Measurements from ENCODE around the gene ADAMTS2.

ADAMTS2 gene

GRCh38 chr5:179167871-179168451 is 177.3 kb downstream of the ADAMTS2 start:
- in situ Hi-C loops (cut with HindIII; ENCODE audit: low sequenced_read_pairs): no loop called here

GRCh38 chr5:179166886-179167841 is 178.1 kb downstream of the ADAMTS2 start:
- in situ Hi-C loops (cut with HindIII; ENCODE audit: low sequenced_read_pairs): no loop called here

GRCh38 chr5:179166171-179166885 is 178.9 kb downstream of the ADAMTS2 start:
- in situ Hi-C loops (cut with HindIII; ENCODE audit: low sequenced_read_pairs): no loop called here

- in situ Hi-C loops (cut with HindIII; ENCODE audit: low sequenced_read_pairs): no loop called here
These were observed 179.7 kb downstream of the ADAMTS2 start for GRCh38 chr5:179165421-179166170.

GRCh38 chr5:179164331-179165311 is 180.6 kb downstream of the ADAMTS2 start:
- in situ Hi-C loops (cut with HindIII; ENCODE audit: low sequenced_read_pairs): no loop called here

GRCh38 chr5:179163236-179164155 is 181.8 kb downstream of the ADAMTS2 start:
- in situ Hi-C loops (cut with HindIII; ENCODE audit: low sequenced_read_pairs): no loop called here

GRCh38 chr5:179162351-179163235 is 182.7 kb downstream of the ADAMTS2 start:
- in situ Hi-C loops (cut with HindIII; ENCODE audit: low sequenced_read_pairs): no loop called here

- in situ Hi-C loops (cut with HindIII; ENCODE audit: low sequenced_read_pairs): no loop called here
These were observed 183.4 kb downstream of the ADAMTS2 start for GRCh38 chr5:179161901-179162300.

GRCh38 chr5:179160584-179160983 is 184.7 kb downstream of the ADAMTS2 start:
- in situ Hi-C loops (cut with HindIII; ENCODE audit: low sequenced_read_pairs): no loop called here

- in situ Hi-C loops (cut with HindIII; ENCODE audit: low sequenced_read_pairs): no loop called here
These were observed 186.7 kb downstream of the ADAMTS2 start for GRCh38 chr5:179158556-179158955.

- in situ Hi-C loops (cut with HindIII; ENCODE audit: low sequenced_read_pairs): no loop called here
These were observed 190.0 kb downstream of the ADAMTS2 start for GRCh38 chr5:179154991-179155955.

- in situ Hi-C loops (cut with HindIII; ENCODE audit: low sequenced_read_pairs): no loop called here
These were observed 190.8 kb downstream of the ADAMTS2 start for GRCh38 chr5:179154346-179154990.

GRCh38 chr5:179153921-179154345 is 191.3 kb downstream of the ADAMTS2 start:
- in situ Hi-C loops (cut with HindIII; ENCODE audit: low sequenced_read_pairs): no loop called here

GRCh38 chr5:179153341-179153901 is 191.8 kb downstream of the ADAMTS2 start:
- in situ Hi-C loops (cut with HindIII; ENCODE audit: low sequenced_read_pairs): no loop called here

GRCh38 chr5:179152941-179153340 is 192.3 kb downstream of the ADAMTS2 start:
- in situ Hi-C loops (cut with HindIII; ENCODE audit: low sequenced_read_pairs): no loop called here

Measured in DLD1 (cell line).